Activated T-helper 1 cell treated with anti-CD3 and anti-CD28 coated beads, Interleukin-12 subunit alpha, Interleukin-12 subunit beta, Interleukin-2, Interleukin-4 antibody, amounts not matched to agents 30 ng/mL and 10 ng/mL and 1 ng/mL, durations not matched to agents 14 hours and 24 hours and 36 hours (primary cell): ENCODE measurements around the gene SPATA17. TPM values are rescaled to one million over a fixed set of nuclear protein-coding genes. Genes with fewer than 3 reads are reported as not detected.

Experiments
- DNase-seq: peaks from one replicate; pipeline ENCODE4 v3.0.0; 2021; ENCODE audit warnings: low spot score
- H3K27ac Mint-ChIP-seq: one replicate; pipeline ENCODE4 v1.8.0; 2021; ENCODE audit warnings: mild to moderate bottlenecking, mixed read lengths
- H3K27me3 Mint-ChIP-seq: one replicate; pipeline ENCODE4 v1.8.0; 2022; ENCODE audit warnings: mild to moderate bottlenecking, moderate library complexity, mixed read lengths; ENCODE audit not compliant: insufficient read depth
- H3K36me3 Mint-ChIP-seq: one replicate; pipeline ENCODE4 v1.8.0; 2021; ENCODE audit warnings: low read depth, mixed read lengths
- H3K4me1 Mint-ChIP-seq: one replicate; pipeline ENCODE4 v1.8.0; 2021; ENCODE audit warnings: low read depth, mixed read lengths
- H3K4me3 Mint-ChIP-seq: one replicate; pipeline ENCODE4 v1.8.0; 2021; ENCODE audit warnings: mild to moderate bottlenecking, moderate library complexity, mixed read lengths
- H3K9me3 Mint-ChIP-seq: one replicate; pipeline ENCODE4 v1.8.0; 2021; ENCODE audit warnings: mixed read lengths
- intact Hi-C: fragments of 100-400 bp; cut with micrococcal nuclease; formaldehyde crosslinking; loops from one replicate; pipeline ENCODE4 v1.15.1; 2024
- total RNA-seq: library from RNA; stranded (reverse); gene quantifications from 2 replicates; pipeline ENCODE4 v1.2.3, GENCODE V29; 2022

Gene SPATA17
- total RNA-seq, 1 donor from 2014 or later: not detected

- Mint-ChIP-seq H3K27me3 (no peaks in the 10 kb centered on the region), H3K4me3 (no peak overlapping the region), H3K9me3 (peaks cover 12% of the 10 kb centered on the region), H3K4me1 (no peaks in the 10 kb centered on the region), H3K36me3 (peaks cover 2% of the 10 kb centered on the region), H3K27ac (no peak overlapping the region)
- no peak for DNase-seq
- intact Hi-C loops: no loop called here
These were observed 181.9 kb downstream of the SPATA17 start for GRCh38 chr1:217813031-217813430.

GRCh38 chr1:217837691-217838090 lies 206.5 kb downstream of the SPATA17 start:
- no peaks in the 10 kb centered on the region for H3K4me1 Mint-ChIP-seq
- no peak for DNase-seq

GRCh38 chr1:217839161-217839560 lies 208.0 kb downstream of the SPATA17 start:
- Mint-ChIP-seq H3K27me3 (no peaks in the 10 kb centered on the region), H3K9me3 (no peaks in the 10 kb centered on the region), H3K4me3 (no peak overlapping the region), H3K27ac (no peak overlapping the region), H3K4me1 (no peaks in the 10 kb centered on the region), H3K36me3 (no peaks in the 10 kb centered on the region)
- no peak for DNase-seq
- intact Hi-C loops: no loop called here

More at GRCh38 chr1:217837691-217838090, 206.5 kb downstream of the SPATA17 start:
- no peaks in the 10 kb centered on the region for H3K9me3 Mint-ChIP-seq
- intact Hi-C loops: no loop called here
- H3K36me3 Mint-ChIP-seq: no peaks in the 10 kb centered on the region
- no peaks in the 10 kb centered on the region for H3K27me3 Mint-ChIP-seq
- H3K27ac Mint-ChIP-seq: no peak overlapping the region
- H3K4me3 Mint-ChIP-seq: no peak overlapping the region

GRCh38 chr1:217846733-217847132 lies 215.6 kb downstream of the SPATA17 start:
- Mint-ChIP-seq H3K9me3 (no peaks in the 10 kb centered on the region), H3K27ac (no peak overlapping the region)

GRCh38 chr1:217847643-217848042 lies 216.5 kb downstream of the SPATA17 start:
- Mint-ChIP-seq H3K27ac (no peak overlapping the region), H3K4me1 (no peaks in the 10 kb centered on the region), H3K27me3 (no peaks in the 10 kb centered on the region), H3K4me3 (no peak overlapping the region), H3K9me3 (no peaks in the 10 kb centered on the region), H3K36me3 (no peaks in the 10 kb centered on the region)
- no peak for DNase-seq
- intact Hi-C loops: no loop called here

More at GRCh38 chr1:217846733-217847132, 215.6 kb downstream of the SPATA17 start:
- Mint-ChIP-seq H3K27me3 (no peaks in the 10 kb centered on the region), H3K4me3 (no peak overlapping the region), H3K36me3 (no peaks in the 10 kb centered on the region), H3K4me1 (no peaks in the 10 kb centered on the region)
- intact Hi-C loops: no loop called here
- no peak for DNase-seq

GRCh38 chr1:217856342-217857034 lies 225.3 kb downstream of the SPATA17 start:
- no peaks in the 10 kb centered on the region for H3K27me3 Mint-ChIP-seq
- peaks cover 6% of the 10 kb centered on the region for H3K9me3 Mint-ChIP-seq
- DNase-seq: no peak
- no peaks in the 10 kb centered on the region for H3K36me3 Mint-ChIP-seq
- intact Hi-C loops: no loop called here
- H3K27ac Mint-ChIP-seq: no peak overlapping the region
- H3K4me1 Mint-ChIP-seq: no peaks in the 10 kb centered on the region
- no peak overlapping the region for H3K4me3 Mint-ChIP-seq

- Mint-ChIP-seq H3K36me3 (no peaks in the 10 kb centered on the region), H3K9me3 (peaks cover 6% of the 10 kb centered on the region), H3K4me1 (no peaks in the 10 kb centered on the region), H3K27ac (no peak overlapping the region), H3K27me3 (no peaks in the 10 kb centered on the region), H3K4me3 (no peak overlapping the region)
- intact Hi-C loops: no loop called here
- no peak for DNase-seq
These were observed 225.9 kb downstream of the SPATA17 start for GRCh38 chr1:217857061-217857460.

GRCh38 chr1:217861658-217862057 lies 230.5 kb downstream of the SPATA17 start:
- H3K27me3 Mint-ChIP-seq: no peaks in the 10 kb centered on the region
- H3K4me3 Mint-ChIP-seq: no peak overlapping the region
- no peak overlapping the region for H3K27ac Mint-ChIP-seq
- no peaks in the 10 kb centered on the region for H3K36me3 Mint-ChIP-seq
- H3K9me3 Mint-ChIP-seq: peaks cover 6% of the 10 kb centered on the region
- no peaks in the 10 kb centered on the region for H3K4me1 Mint-ChIP-seq
- intact Hi-C loops: no loop called here
- no peak for DNase-seq

- no peak for DNase-seq
- no peaks in the 10 kb centered on the region for H3K27me3 Mint-ChIP-seq
- H3K27ac Mint-ChIP-seq: no peak overlapping the region
- H3K4me3 Mint-ChIP-seq: no peak overlapping the region
- H3K9me3 Mint-ChIP-seq: no peaks in the 10 kb centered on the region
- H3K4me1 Mint-ChIP-seq: no peaks in the 10 kb centered on the region
- intact Hi-C loops: no loop called here
- no peaks in the 10 kb centered on the region for H3K36me3 Mint-ChIP-seq
These were observed 236.4 kb downstream of the SPATA17 start for GRCh38 chr1:217867446-217867995.

GRCh38 chr1:217871955-217872354 lies 240.8 kb downstream of the SPATA17 start:
- no peak overlapping the region for H3K4me3 Mint-ChIP-seq
- no peaks in the 10 kb centered on the region for H3K9me3 Mint-ChIP-seq
- no peaks in the 10 kb centered on the region for H3K36me3 Mint-ChIP-seq
- H3K27ac Mint-ChIP-seq: no peak overlapping the region
- no peak for DNase-seq
- intact Hi-C loops: no loop called here
- H3K27me3 Mint-ChIP-seq: no peaks in the 10 kb centered on the region
- H3K4me1 Mint-ChIP-seq: no peaks in the 10 kb centered on the region

GRCh38 chr1:217875229-217875628 lies 244.1 kb downstream of the SPATA17 start:
- Mint-ChIP-seq H3K36me3 (no peaks in the 10 kb centered on the region), H3K9me3 (no peaks in the 10 kb centered on the region), H3K4me1 (no peaks in the 10 kb centered on the region), H3K27ac (no peak overlapping the region), H3K4me3 (no peak overlapping the region), H3K27me3 (no peaks in the 10 kb centered on the region)
- intact Hi-C loops: no loop called here
- no peak for DNase-seq

- Mint-ChIP-seq H3K27me3 (no peaks in the 10 kb centered on the region), H3K9me3 (no peaks in the 10 kb centered on the region), H3K4me1 (no peaks in the 10 kb centered on the region), H3K36me3 (no peaks in the 10 kb centered on the region), H3K4me3 (no peak overlapping the region), H3K27ac (no peak overlapping the region)
- no peak for DNase-seq
- intact Hi-C loops: no loop called here
These were observed 245.3 kb downstream of the SPATA17 start for GRCh38 chr1:217876401-217876800.

GRCh38 chr1:217876896-217877295 lies 245.8 kb downstream of the SPATA17 start:
- no peaks in the 10 kb centered on the region for H3K27me3 Mint-ChIP-seq
- H3K4me3 Mint-ChIP-seq: no peak overlapping the region
- no peak for DNase-seq
- H3K4me1 Mint-ChIP-seq: no peaks in the 10 kb centered on the region
- no peak overlapping the region for H3K27ac Mint-ChIP-seq
- no peaks in the 10 kb centered on the region for H3K9me3 Mint-ChIP-seq
- no peaks in the 10 kb centered on the region for H3K36me3 Mint-ChIP-seq
- intact Hi-C loops: no loop called here
